H54 (cell line): Measurements from ENCODE around the gene RTN4.

Experiments
- DNase-seq: peaks from one replicate; pipeline ENCODE4 v3.0.0; 2011; ENCODE audit warnings: low spot score, mixed read lengths; ENCODE audit not compliant: insufficient read length
- FAIRE-seq: peaks from 3 replicates; lab custom pipeline; 2011; peaks lifted over from hg19 to GRCh38; lab: Jason Lieb, UNC
- POLR2A ChIP-seq: IDR thresholded peaks from 2 replicates; pipeline ENCODE4 v1.6.1; 2011; ENCODE audit warnings: low read depth, mild to moderate bottlenecking, low read length

RTN4 gene

DNA sequence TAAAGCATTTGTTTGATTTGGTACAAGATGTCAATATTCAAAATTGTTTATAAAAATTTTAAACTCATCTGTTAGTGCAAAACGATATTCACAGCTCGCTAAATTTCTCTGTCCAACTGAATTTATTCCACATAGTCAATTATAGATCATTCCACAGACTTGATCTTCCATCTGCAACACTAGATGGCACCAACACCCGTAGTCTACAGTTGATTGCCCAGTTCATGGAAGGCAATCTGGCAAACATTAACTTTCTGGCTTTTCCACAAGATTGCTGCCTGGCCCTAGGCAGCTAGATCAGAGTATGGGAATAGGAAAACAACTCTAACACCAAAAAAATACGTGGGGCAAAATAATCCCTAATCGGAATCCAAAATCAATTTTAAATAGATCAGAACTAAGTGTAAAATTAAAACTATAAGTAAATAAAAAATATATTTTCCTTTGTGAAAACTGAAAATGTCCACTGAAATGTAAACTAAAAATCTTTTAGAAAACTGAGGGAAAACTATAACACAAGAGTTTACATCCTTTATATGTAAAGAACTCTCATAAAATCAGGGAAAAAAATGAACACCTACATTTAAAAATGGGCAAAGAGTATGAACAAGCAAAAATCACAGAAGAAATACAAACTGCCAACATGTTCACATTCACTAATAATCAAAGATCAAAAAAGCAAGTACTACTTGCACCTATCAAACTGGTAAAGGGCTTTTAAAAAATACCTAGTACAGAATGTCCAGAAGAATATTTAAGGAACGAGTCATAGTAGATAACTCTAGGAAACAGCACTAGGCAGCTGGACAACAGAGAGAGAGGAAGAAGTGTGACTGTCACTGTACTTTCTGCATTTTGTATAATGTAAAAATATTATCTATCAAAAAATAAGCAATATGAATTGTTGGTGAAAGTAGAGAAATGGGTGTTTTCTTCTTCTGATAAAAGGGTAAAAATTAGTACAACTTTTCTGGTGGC is 35.0 kb downstream of the RTN4 start:
- DNase-seq (no peak), FAIRE-seq (peak; percentile 95)
- no peak for TF ChIP-seq POLR2A

DNA sequence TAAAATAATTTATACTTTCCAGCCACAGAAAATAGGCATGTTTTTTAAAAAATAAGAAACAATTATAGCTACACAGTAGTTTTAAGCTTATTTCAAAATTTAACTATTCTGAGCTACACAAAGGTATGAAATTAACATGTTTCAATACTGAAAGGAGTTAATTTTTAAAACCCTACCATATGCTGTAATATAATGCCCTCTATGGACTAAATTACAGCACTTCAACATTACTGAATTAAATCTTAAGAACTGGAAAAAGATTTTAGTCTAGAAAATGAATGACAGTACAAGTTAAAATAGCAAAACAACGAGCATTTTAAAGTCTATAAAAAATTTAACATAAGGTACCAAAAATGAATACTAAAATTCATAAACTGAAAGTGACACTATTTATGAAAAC is 36.3 kb downstream of the RTN4 start:
- FAIRE-seq = no peak
- no peak for TF ChIP-seq POLR2A
- no peak for DNase-seq

DNA sequence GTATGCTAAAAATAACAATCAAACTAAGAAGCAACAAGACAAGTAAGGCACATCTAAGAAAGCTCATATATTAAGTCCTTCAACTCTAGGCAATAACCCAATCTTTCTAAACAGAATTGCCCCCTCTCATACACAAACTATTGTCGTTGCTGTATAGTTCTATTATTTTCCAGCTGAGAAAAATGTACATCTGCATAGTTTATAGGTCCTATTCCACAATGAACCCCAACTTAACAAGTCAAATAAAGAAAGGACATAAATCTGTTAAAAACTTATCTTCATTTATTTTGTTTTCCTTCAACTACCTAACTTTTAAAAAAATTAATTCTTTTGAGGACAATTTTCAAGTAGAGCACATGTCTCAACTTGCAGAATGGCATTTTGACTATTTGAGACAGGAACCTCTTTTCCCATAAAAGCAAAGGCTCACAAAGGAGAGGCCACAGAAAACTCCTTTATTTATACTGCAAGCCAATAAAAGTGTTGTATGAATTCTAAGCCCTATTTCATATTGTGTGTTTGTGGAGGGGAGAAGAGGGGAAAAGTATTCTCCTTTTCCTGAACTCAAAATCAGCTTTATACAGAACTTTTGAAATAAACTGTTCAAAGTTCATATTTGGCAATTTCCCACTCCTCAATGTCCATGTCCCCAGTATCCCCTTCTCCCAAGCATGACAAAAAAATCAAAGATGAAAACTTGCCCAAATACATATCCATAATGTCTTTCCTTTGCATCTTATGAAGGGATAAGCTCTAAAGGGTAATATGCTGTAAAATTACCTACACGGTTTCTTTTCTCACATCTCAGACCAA is 37.4 kb downstream of the RTN4 start:
- DNase-seq = no peak
- FAIRE-seq = peak; percentile 45
- TF ChIP-seq POLR2A = no peak

DNA sequence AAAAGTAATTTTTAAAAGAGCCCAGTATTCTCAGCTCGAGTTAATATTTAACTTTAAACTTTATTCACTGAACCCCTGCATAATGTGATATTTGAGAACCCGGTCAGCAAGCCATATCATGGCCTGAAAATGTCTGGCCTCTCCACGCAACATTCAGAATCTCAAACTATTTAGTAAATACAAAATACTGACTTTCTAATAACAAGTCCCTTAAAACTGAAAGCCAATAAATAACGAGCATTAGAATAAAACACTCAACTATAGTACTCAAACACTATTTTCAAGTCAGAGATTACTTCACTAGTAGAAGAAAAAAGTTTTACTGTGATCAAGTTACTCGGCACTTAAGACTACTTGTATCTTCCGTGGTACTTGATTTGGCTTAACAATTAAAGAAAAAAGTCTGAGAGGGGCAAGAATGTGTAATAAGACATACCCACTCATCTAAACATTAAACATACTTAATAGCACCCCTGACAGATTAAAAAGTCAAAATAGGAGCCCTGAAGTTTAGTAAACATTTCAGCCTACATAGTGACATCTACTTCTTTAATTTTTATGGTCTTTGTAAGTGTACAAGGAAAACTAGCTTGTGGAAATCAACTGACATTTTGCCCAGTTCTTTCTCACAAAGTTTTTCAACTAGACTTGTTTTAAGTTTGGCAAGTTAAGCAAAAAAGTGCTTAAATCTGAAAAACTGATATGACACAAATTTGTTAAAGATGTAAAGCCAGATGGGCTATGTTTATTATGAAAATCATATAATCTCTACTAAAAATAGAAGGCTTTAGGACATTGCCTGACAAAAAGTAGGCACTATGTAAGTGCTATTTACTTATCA is 38.2 kb downstream of the RTN4 start:
- DNase-seq (no peak), FAIRE-seq (peak; percentile 89)
- no peak for TF ChIP-seq POLR2A

DNA sequence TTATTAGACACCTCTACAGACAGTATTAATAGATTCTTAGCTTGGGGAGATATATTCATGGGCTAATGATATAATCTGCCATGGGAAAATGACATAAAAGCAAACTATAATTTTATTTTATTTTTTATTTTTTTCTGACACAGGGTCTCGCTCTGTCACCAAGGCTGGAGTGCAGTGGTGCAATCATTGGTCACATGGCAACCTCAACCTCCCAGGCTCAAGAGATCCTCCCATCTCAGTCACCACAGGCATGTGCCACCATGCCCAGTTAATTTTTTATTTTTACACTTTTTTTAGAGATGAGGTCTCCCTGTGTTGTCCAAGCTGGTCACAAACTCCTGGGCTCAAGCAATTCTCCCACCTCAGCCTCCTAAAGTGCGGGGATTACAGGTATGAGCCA is 39.3 kb downstream of the RTN4 start:
- TF ChIP-seq POLR2A = no peak
- FAIRE-seq (no peak), DNase-seq (no peak)

DNA sequence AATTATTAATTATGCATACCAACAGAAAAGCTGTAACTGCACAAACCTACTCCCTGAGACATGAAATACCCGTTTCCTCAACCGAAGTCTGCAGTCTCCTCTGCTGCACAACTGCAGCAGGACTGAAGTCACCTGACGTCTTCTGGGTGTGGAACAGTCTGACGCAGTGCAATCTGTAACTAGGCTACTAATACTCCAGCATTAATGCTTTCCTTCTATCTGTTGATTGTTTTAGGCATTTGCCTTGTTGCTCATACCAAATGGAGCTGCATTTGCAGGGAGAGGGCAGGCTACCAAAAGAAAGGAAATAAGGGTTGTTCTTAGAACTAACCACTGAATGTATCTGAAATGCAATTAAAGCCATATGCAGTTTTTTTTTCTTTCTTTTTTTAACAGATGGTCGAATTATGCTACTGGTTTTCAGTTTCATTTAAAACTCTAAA is 40.1 kb downstream of the RTN4 start:
- FAIRE-seq = peak; percentile 95
- no peak for DNase-seq

DNA sequence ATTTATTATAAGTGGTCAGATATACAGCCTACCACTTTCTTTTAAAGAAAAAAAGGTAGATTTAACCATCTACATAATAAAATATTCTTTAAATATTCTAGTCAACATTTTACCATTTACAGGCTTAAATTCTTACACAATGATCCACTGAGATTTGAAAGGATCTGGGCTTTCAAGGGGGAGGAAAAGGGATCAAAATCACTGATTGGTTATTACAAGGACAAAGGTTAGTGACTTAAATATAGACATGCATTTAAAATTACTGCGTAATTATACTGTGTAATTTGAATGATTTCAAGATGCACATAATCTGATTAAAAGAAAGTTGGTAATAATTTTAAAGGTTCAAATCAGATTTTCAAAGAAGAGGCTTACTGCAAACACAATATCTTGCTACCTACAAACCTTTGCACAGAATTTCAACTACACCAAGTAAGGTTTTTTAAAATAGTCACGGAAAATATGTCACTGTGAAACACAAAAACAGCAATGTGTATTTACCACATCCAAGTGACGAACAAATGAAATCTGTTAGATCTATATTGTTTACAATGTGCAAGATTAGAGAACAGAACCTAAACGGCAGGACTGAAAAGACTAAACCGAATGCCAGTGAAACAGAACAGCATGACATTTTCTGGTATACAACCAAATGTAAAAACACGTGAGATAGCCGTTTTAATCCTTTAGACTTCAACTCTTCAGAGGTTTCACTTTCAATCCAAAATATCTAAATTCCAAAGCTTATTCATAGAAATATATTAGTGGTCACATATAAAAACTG is 40.8 kb downstream of the RTN4 start:
- FAIRE-seq (peak; percentile 82), DNase-seq (no peak)
- TF ChIP-seq POLR2A = no peak

More for the DNA sequence above, 40.1 kb downstream of the RTN4 start:
- no peak for TF ChIP-seq POLR2A

DNA sequence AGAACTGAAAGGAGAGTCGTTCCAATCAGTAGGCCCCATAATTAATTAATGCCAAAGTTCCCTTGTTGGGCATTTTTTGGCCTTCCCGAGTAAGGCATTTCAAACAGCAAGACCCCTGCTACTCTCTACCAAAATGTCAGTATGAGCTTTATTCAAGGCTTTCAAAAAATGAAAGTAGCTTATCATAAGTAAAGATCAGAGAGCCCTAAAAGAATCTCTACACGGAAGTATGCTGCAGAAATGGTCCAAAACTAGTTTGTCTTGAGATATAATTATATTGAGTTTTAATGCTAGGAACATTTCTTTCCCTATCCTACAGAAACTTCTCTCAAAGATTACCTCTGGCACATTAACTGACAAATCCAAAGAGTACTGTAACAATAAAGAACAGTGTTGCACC is 43.9 kb downstream of the RTN4 start:
- FAIRE-seq = peak; percentile 73
- no peak for DNase-seq
- no peak for TF ChIP-seq POLR2A

DNA sequence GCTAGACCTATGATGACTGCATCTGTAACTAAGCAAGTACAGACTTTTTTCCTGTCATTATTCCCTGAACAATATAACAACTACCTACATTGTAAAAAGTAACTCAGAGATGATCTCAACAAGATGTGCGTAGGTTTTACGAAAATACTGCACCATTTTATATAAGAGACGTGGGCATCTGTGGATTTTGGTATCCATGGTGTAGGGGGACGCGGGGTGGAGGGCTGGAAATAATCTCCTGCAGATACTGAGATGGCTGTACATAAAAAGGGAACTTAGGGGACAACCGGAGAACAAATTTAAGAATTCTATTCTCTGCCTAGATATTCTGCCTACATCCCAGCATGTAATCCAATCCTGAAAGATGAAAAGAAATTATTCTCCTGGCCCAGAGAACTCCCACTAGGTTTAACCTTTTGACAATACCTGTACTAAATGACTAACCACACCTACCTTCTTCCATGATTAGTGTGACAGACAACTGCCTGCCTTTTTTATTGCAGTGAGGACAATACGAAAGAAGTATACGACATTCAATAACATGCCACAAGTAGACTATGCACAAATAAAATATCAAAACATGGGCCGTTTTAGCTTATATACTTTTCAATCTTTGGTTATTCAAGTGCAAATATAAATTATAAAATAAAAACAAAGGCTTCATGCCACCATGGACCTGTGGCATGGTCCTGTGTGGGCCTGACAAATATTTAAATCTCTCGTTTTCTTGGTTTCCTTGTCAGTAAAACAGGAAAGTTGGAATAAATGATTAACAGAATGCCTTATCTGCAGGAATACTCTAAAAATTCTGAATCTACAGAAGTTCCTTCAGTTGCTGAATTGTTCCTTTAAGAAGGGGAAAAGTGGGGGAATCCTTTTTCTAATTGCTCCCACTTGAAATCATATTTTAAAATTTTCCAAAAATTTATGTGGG is 46.3 kb downstream of the RTN4 start:
- FAIRE-seq (no peak), DNase-seq (no peak)
- no peak for TF ChIP-seq POLR2A

DNA sequence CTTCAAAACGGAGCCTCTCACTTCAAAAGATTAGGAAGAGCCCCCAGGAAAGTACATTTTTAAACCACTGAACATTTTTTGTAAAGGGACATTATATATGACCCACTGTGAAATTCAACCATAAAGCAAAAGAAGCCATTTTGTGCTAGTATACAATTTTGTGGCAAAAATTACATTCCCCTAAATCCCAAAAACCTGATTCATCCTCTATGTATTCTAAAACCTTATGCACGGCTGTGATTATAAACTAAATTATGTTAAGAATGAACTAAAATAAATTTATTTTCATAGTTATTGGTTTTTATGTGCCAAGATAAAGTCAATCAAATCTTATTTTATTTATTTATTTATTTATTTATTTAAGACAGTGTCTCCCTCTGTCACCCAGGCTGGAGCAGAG is 48.5 kb downstream of the RTN4 start:
- no peak for DNase-seq
- TF ChIP-seq POLR2A = no peak
- no peak for FAIRE-seq

DNA sequence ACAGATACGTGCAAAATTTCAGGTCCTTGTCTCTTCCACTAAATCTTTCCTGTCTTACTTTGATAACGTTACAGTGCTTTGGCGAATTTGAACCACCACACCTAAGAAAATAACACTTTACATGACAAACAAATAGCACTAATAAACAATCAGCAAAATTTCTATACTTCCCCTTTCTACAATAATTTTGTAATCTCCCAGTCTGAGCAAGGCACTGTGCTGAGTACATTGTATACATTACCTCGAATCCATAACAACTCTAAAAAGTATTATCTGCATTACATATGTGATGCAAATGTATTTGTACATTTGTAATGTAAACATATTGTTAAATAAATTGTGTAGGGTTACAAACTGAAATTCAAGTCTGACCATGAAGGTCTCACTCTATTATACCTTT is 49.9 kb downstream of the RTN4 start:
- peak; percentile 81 for FAIRE-seq
- no peak for DNase-seq
- no peak for TF ChIP-seq POLR2A

DNA sequence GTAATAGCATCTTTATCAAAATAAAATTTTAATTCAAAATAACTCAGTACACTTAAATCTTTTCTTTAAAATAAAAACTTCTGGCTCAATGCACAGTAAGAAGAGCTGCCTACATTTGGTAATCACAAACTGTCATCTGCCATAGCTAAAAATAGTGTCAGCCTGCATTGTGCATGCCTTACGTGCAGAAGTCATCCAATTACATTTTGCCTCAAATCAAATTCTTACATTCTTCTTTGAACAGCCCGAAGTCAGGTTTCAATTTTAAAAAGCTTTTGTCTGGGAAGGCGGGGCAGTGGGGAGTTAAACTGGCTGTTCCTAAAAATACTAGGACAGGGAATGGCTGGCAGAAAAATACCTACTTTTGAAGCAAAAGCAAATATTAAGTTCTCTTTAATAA is 51.1 kb downstream of the RTN4 start:
- no peak for TF ChIP-seq POLR2A
- DNase-seq (no peak), FAIRE-seq (peak; percentile 94)
